AG09319 (cell line): ENCODE results near the gene TSPEAR.

Experiments used
- DNase-seq: peaks from one replicate; pipeline ENCODE4 v3.0.0-alpha.2; 2010; ENCODE audit warnings: low read depth; ENCODE audit errors: extremely low read depth
- TF ChIP-seq, protein P1 (sequence below): IDR thresholded peaks from 2 replicates; pipeline ENCODE4 v1.5.1; 2011; ENCODE audit warnings: low read depth, mild to moderate bottlenecking, inconsistent platforms, low read length, moderate library complexity

The TSPEAR gene

DNA sequence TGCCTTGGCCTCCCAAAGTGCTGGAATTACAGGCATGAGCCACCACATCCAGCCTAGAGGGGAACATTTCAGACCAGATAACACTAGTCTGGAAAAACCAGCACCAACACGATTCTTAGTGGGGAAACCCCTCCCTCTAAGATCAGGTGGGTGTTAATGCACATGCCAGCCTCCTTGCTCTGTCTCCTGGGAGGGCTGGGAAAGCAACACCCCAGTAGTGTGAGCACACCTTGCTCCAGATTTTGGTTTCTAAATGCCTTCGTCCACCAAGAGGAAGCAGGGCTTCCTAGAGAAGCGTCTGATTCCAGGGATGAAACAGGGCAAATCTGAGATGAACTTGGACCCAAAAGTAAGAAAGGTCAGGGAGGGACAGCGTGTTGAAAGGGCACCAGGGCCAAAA lies 140.1 kb downstream of the TSPEAR start:
- TF ChIP-seq, protein P1, sequence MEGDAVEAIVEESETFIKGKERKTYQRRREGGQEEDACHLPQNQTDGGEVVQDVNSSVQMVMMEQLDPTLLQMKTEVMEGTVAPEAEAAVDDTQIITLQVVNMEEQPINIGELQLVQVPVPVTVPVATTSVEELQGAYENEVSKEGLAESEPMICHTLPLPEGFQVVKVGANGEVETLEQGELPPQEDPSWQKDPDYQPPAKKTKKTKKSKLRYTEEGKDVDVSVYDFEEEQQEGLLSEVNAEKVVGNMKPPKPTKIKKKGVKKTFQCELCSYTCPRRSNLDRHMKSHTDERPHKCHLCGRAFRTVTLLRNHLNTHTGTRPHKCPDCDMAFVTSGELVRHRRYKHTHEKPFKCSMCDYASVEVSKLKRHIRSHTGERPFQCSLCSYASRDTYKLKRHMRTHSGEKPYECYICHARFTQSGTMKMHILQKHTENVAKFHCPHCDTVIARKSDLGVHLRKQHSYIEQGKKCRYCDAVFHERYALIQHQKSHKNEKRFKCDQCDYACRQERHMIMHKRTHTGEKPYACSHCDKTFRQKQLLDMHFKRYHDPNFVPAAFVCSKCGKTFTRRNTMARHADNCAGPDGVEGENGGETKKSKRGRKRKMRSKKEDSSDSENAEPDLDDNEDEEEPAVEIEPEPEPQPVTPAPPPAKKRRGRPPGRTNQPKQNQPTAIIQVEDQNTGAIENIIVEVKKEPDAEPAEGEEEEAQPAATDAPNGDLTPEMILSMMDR: no peak
- no peak for DNase-seq

DNA sequence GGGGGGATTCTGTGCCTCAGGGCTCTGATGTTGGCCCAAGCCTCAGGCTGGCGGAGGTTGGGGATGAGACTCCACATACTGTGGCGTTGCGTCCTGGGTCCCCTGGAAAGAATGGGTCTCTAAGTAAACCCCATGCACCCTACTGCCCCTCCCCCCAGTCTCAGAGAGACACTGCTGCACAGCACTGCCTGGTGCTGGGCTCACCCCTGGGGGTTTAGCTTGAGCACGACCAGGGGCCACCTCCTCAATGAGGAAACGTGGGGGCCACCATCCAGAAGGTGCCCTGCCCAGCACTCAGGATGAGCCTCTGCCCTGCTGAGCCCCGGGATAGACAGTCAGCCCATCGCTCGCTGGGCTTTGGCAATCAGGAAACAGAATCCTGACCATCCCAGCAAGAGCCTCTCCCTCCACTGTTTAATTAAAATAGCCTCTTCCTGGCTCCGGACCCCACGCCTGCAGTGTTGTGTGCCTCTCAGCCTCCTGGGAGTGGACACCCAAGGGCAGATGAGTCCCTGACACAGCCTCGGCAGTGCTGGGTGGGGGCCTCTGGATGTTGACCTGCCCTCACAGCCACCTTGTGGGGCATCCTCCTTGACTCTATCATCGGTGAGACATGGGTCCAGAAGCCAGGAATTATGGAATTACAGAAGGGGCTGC lies 141.4 kb downstream of the TSPEAR start:
- TF ChIP-seq, protein P1: no peak
- no peak for DNase-seq

DNA sequence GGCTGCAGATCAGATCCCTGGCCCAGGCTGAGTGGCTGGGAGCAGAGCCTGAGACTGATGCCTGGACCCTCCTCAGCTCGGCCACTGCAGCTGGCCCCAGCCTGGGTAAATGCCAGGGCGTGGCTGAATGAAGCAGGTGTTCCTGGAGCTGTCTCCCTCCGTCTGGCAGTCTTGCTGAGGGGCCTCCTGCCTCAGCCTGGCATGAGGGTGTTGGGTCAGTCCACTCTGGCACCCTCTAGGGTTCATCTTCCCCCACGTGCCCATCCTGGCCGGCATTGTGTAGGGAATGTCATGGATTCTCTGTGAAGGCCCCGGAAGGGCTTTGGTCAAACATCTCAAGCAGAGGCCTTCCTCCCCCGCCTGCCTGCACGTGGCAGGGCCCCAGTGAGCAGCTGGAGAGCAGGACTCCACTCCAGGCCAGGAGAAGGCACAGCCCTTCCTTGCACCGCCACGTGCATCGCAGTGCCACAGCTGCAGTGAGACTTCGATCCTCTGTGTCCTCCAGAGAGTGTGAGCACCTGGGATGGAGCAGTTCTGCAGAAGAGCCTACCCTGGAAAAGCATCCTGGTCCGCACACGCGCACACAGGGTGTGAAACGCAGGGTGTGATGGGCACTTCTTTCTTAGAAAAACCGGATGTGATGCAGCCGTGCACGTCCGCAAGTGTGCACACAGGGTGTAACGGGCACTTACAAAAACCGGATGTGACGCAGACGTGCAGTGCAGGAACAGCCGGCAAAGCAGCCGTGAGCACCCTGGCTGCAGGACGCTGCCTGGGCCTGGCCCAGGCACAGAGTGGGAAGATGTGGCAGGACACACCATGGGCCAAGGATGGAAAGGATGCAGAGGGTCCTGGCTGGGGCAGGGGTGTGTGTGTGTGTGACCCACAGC lies 142.5 kb downstream of the TSPEAR start:
- TF ChIP-seq, protein P1: no peak
- DNase-seq: no peak

DNA sequence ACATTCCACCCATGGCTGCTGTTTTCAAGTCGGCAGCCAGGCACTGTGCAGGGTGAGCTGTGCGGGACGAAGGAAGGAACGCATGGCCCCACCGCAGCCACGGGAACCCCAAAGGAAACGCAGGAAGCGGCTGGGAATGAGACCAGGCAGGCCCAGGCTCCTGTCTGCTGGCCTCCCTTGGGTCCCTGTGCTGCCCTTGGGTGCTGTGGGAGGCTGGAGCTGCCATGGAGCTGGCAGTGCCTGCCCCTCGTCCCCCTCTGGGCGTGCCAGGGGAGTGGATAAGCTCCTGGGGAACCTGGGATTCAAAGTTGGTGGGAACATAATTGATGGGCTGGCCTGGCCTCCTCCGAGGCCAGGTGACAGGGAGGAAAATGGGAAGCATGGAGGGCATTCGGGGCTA lies 143.1 kb downstream of the TSPEAR start:
- TF ChIP-seq, protein P1: no peak
- no peak for DNase-seq

DNA sequence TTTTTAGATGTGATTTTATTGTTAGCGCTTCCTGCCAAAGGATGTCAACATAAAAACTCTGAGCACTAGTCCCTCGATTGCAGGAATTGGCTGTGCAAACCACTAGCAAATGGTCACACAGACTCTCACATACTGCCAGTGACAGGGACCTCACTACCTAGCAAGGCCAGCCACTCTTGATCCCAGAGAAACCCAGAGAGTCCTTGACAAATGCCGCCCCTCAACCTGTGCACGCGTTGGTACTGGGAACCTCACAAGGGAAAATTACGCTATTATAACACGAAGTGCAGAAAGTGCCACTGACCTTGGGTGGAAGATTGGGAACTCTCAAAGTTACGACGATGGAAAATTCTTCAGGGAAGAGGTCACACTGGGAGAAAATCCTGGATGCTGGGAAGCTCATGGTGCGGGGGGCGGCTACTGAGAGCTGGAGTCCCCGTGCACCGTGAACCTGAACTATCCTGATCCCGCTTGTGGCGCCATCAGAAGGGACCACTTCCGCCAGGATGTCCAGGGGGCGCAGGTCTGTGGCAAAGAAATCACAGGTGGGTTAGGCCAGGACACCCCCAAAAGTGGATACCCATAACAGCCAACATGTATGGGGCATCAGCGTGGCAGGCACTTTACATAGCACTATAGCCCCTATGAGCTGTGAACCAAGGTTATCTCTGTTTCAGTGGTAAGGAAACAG lies 143.7 kb downstream of the TSPEAR start:
- DNase-seq: no peak
- TF ChIP-seq, protein P1: no peak

DNA sequence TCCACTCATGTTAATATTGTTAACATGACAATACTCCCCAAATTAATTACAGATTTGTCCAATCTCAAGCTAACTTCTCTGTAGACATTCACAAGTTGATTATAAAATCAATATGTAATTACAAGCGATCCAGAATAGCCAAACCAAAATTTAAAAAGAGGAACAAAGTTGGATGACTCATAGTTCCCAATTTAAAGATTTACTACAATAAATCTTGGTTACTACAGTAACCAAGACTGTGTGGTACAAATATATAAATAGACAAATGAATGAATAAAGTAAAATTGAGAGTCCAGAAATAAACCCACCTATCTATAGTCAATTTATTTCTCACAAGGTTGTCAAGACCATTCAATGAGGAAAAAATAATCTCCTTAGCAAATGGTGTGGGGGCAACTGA lies 145.0 kb downstream of the TSPEAR start:
- DNase-seq: no peak

More for the DNA sequence above, 145.0 kb downstream of the TSPEAR start:
- TF ChIP-seq, protein P1: no peak
